IMR-90 (cell line): ENCODE results near the gene SREBF2.

Experiments used
- BHLHE40 ChIP-seq: fragments of 150-350 bp; IDR thresholded peaks from 2 replicates; pipeline ENCODE4 v1.6.1; 2016; ENCODE audit warnings: mild to moderate bottlenecking, low read depth, low read length
- CEBPB ChIP-seq: IDR thresholded peaks from 2 replicates; pipeline ENCODE4 v1.6.1; 2012; ENCODE audit warnings: low read depth, low read length, improper control_type of control experiment
- CHD1 ChIP-seq: IDR thresholded peaks from 2 replicates; pipeline ENCODE4 v1.6.1; 2012; ENCODE audit warnings: low read depth, low read length, improper control_type of control experiment
- CTCF ChIP-seq: conservative IDR thresholded peaks from 2 replicates; pipeline ENCODE4 v1.5.1; 2012; ENCODE audit warnings: mild to moderate bottlenecking, low read depth, low read length, improper control_type of control experiment
- MAZ ChIP-seq: IDR thresholded peaks from 2 replicates; pipeline ENCODE4 v1.6.1; 2012; ENCODE audit warnings: low read depth, mild to moderate bottlenecking, low read length, improper control_type of control experiment, moderate library complexity, borderline replicate concordance
- MXI1 ChIP-seq: IDR thresholded peaks from 2 replicates; pipeline ENCODE4 v1.6.1; 2012; ENCODE audit warnings: low read depth, mild to moderate bottlenecking, low read length, moderate library complexity, borderline replicate concordance
- POLR2A ChIP-seq: IDR thresholded peaks from 2 replicates; pipeline ENCODE4 v1.6.1; 2012; ENCODE audit warnings: mild to moderate bottlenecking, low read depth, low read length
- RAD21 ChIP-seq: IDR thresholded peaks from 2 replicates; pipeline ENCODE4 v1.6.1; 2012; ENCODE audit warnings: low read length, improper control_type of control experiment
- RFX5 ChIP-seq: IDR thresholded peaks from 2 replicates; pipeline ENCODE4 v1.8.0; 2012; ENCODE audit warnings: low read depth, mild to moderate bottlenecking, low read length, moderate library complexity
- USF2 ChIP-seq: fragments of 150-350 bp; IDR thresholded peaks from 2 replicates; pipeline ENCODE4 v1.6.1; 2017; ENCODE audit warnings: mild to moderate bottlenecking, antibody characterized with exemption, low read length, low read depth

GRCh38 chr22:41840216-41840615 is 7.3 kb downstream of the SREBF2 start:
- TF ChIP-seq CTCF = no peak
- no peak for TF ChIP-seq POLR2A
- TF ChIP-seq RAD21 = no peak
- TF ChIP-seq CEBPB = no peak
- no peak for TF ChIP-seq RFX5
- no peak for TF ChIP-seq MXI1
- TF ChIP-seq CHD1 = no peak
- TF ChIP-seq MAZ = no peak
- no peak for TF ChIP-seq BHLHE40
- TF ChIP-seq USF2 = no peak
